ENCODE data around the gene ARFGAP3. TPM values are rescaled to one million over a fixed set of nuclear protein-coding genes. Genes with fewer than 3 reads are reported as not detected.

Gene ARFGAP3
- total and polyA plus RNA-seq, 11 donors: 13.3 to 34.0 (median 25.1) TPM

DNA sequence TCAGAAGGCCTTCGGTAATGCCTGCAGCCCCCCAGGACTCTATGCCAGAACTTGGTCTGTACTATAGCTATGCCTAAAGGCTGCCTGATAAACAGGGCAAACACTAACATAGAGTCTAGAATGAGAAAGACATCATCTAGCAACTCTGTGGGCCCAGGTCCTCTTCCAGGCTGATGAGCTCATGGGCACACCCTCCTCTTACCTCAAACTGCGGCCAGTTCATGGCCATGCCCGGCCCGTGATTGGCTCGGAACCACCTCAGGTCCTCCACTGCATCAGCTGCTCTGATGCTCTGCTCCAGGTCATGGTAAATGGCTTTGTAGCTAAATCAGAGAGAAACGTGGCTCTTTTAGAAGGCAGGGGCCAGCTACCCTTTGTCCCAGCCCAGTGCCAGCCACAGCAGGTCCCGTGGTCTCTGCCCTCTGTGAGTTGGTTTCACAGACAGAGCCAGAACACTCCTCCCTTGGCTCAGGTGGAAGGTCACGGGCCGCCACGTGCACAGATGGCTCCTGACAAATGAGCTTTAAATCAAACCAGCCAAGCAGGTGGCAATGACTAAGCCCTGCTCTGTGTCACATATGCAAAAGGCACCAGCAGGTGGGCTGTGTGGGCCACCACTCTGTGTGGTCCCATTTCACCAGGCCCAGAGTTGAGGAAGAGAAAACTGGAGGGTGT is 25.0 kb upstream of the ARFGAP3 start:
- intact Hi-C loops (cut with DNase I): loop anchor here in 1 of 10 donors (5.0 kb wide), 1 partner anchor 75 kb away; no protein-coding TSS in a partner anchor
- H3K36me3 ChIP-seq: peaks cover 0 to 99% (median 96%) of the 10 kb centered on the region in 9 donors
- DNase-seq (no peak), ATAC-seq (peak in 3 of 4 donors; percentile 32 to 53 (median 45))
- no peaks in the 10 kb centered on the region for H3K9me3 ChIP-seq
- TF ChIP-seq POLR2A (IDR thresholded peaks at IDR 0.05): no peak
- TF ChIP-seq, protein P1, sequence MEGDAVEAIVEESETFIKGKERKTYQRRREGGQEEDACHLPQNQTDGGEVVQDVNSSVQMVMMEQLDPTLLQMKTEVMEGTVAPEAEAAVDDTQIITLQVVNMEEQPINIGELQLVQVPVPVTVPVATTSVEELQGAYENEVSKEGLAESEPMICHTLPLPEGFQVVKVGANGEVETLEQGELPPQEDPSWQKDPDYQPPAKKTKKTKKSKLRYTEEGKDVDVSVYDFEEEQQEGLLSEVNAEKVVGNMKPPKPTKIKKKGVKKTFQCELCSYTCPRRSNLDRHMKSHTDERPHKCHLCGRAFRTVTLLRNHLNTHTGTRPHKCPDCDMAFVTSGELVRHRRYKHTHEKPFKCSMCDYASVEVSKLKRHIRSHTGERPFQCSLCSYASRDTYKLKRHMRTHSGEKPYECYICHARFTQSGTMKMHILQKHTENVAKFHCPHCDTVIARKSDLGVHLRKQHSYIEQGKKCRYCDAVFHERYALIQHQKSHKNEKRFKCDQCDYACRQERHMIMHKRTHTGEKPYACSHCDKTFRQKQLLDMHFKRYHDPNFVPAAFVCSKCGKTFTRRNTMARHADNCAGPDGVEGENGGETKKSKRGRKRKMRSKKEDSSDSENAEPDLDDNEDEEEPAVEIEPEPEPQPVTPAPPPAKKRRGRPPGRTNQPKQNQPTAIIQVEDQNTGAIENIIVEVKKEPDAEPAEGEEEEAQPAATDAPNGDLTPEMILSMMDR (IDR thresholded peaks at IDR 0.05): no peak
- H3K4me1 ChIP-seq: peaks cover 0 to 43% (median 2%) of the 10 kb centered on the region in 12 donors
- H3K4me3 ChIP-seq: no peak overlapping the region
- H3K27ac ChIP-seq: peak overlapping the region in 3 of 12 donors; percentile 18 to 62 (median 31)
- H3K27me3 ChIP-seq: no peaks in the 10 kb centered on the region
- 68 to 75% (median 71%) methylated on average over 10 of the region's 10 CpGs for WGBS, 4 donors

GRCh38 chr22:42881298-42881697 is 24.2 kb upstream of the ARFGAP3 start:
- Histone ChIP-seq H3K36me3 (peaks cover 0 to 99% (median 96%) of the 10 kb centered on the region in 9 donors), H3K4me1 (peaks cover 0 to 43% (median 2%) of the 10 kb centered on the region in 12 donors), H3K4me3 (no peak overlapping the region), H3K27me3 (no peaks in the 10 kb centered on the region), H3K27ac (no peak overlapping the region), H3K9me3 (no peaks in the 10 kb centered on the region)
- TF ChIP-seq, protein P1 (IDR thresholded peaks at IDR 0.05): no peak
- TF ChIP-seq POLR2A (IDR thresholded peaks at IDR 0.05): no peak
- ATAC-seq (no peak), DNase-seq (no peak)
- WGBS, 4 donors: 89 to 95% (median 95%) methylated on average over 5 to 12 of the region's 12 CpGs
- intact Hi-C loops (cut with DNase I): loop anchor here in 1 of 10 donors (5.0 kb wide), 1 partner anchor 76 kb away; no protein-coding TSS in a partner anchor

DNA sequence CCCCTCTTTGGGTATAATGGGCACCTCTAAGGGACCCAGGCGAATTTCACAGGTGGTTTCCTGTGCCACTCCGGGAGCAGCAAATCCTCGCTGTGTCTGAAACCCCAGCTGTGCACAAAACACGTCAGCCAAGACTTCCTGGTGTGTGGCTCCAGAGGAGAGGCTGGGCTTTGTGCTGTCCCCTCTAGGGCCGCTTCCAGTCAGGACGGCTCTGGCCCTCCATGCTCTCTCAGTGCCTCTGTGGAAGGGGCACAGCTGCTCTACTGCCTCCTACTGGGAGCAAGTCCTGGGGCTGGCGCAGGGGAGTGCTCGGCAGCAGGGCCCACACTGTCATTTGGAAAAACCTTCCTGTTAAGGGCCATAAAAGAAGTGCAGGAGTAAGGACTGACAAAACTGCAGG is 23.7 kb upstream of the ARFGAP3 start:
- no peaks in the 10 kb centered on the region for H3K9me3 ChIP-seq
- WGBS, 4 donors: 78 to 89% (median 87%) methylated on average over 4 to 8 of the region's 8 CpGs
- intact Hi-C loops (cut with DNase I): loop anchor here in 1 of 10 donors (5.0 kb wide), 1 partner anchor 76 kb away; no protein-coding TSS in a partner anchor
- no peak for DNase-seq
- no peak for ATAC-seq
- peaks cover 0 to 99% (median 97%) of the 10 kb centered on the region in 9 donors for H3K36me3 ChIP-seq
- H3K4me1 ChIP-seq: peaks cover 0 to 41% (median 2%) of the 10 kb centered on the region in 12 donors
- no peak overlapping the region for H3K4me3 ChIP-seq
- H3K27me3 ChIP-seq: no peaks in the 10 kb centered on the region
- H3K27ac ChIP-seq: no peak overlapping the region
- TF ChIP-seq POLR2A (IDR thresholded peaks at IDR 0.05): no peak
- TF ChIP-seq, protein P1 (IDR thresholded peaks at IDR 0.05): peak in 1 of 12 donors; percentile 17

GRCh38 chr22:42879371-42880021 is 22.4 kb upstream of the ARFGAP3 start:
- Histone ChIP-seq H3K36me3 (peaks cover 0 to 100% (median 97%) of the 10 kb centered on the region in 9 donors), H3K9me3 (no peaks in the 10 kb centered on the region), H3K4me3 (no peak overlapping the region), H3K4me1 (peaks cover 0 to 35% (median 2%) of the 10 kb centered on the region in 12 donors), H3K27ac (peak overlapping the region in 1 of 12 donors; percentile 37), H3K27me3 (no peaks in the 10 kb centered on the region)
- 93 to 98% (median 96%) methylated on average over 8 to 14 of the region's 14 CpGs for WGBS, 4 donors
- ATAC-seq (no peak), DNase-seq (peak in 1 of 5 donors; percentile 18)
- intact Hi-C loops (cut with DNase I): loop anchor here in 3 of 10 donors (5.0 to 10.0 kb wide), 4 partner anchors 78 to 205 kb away; partner anchors contain the start of genes PACSIN2 (in 1 of the 3) and TTLL1 (in 1 of the 3)
- TF ChIP-seq POLR2A (IDR thresholded peaks at IDR 0.05): no peak
- TF ChIP-seq, protein P1 (IDR thresholded peaks at IDR 0.05): no peak

All from heart left ventricle (tissue), 16 donors.